Stimulated activated CD4-positive, alpha-beta T cell treated with anti-CD3 and anti-CD28 coated beads, TNF-alpha, amount 100 ng/mL, for 4 hours (primary cell): ENCODE data around the gene PARD6B.

Experiments used
- DNase-seq, 3 experiments: peaks; one replicate each; pipeline ENCODE4 v3.0.0-alpha.2; 2020; ENCODE audit warnings: low read depth in 3 of 3

Gene PARD6B

DNA sequence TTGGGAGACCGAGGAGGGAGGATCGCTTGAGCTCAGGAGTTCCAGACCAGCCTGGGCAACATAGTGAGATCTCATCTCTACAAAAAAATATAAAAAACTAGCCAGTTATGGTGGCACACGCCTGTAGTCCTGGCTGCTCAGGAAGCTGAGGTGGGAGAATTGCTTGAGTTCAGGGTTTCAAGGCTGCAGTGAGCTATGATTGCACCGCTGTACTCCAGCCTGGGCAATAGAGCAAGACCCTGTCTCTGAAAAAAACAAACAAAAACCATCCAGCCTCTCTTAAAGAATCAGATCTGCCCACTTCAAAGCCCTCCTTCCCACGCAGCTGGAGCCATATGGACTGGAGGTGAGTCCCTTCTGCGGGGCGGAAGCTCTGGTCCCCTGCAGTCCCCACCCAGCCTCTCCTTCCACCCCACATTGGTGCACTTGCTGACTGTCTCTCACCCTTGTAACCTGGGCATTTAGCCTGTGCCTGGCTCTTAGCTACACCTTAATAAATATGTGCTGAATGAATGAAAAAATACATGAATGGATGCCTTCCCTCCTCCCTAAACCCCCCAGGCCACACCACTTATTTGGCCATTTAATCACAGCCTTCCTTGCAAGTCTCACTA is 7.2 kb upstream of the PARD6B start:
- DNase-seq, result no peak

DNA sequence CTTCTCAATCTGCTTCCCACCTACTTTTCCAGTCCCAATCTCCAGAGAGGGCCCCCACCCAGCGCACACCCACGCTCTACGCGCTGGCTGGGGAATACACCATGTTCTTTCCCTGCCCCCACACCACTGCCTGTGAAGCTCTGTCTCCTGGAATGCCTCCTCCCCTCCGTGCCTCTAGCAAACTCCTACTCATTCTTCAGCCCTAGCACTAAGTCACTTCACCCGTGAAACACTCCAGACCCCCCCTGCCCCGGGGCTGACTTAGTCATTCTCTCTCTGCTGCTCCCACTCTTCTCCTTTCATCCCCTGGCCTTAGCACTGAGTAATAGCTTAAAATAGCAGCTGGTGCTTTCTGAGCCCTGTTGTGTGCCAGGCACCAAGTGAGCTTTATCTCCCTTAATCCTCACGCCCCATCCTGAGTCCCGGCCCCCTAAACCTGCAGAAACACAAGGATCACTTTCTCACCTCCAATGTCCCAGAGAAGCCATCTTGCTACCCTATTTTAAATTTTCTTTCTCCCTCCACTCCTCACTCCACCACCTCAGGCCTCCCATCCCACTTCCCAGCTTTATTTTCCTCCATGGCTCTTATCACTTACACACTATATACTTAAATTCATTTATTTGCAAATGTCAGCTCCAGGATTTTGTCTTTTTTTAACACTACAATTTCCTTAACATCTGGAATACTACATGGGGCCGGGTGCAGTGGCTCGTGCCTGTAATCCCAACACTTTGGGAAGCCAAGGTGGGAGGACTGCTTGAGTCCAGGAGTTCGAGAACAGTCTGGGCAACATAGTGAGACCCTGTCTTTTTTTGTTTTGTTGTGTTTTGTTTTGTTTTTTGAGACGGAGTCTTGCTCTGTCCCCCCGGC is 6.3 kb upstream of the PARD6B start:
- peak; percentile 57 to 71 (median 60) for DNase-seq

DNA sequence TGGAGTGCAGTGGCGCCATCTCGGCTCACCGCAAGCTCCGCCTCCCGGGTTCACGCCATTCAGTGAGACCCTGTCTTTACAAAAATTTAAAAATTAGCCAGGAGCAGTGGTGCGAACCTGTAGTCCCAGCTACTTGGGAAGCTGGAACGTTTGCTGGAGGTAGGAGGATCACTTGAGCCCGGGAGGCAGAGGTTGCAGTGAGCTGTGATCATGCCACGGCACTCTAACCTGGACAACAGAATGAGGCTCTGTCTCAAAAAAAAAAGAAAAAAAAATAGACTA is 5.7 kb upstream of the PARD6B start:
- no peak for DNase-seq

DNA sequence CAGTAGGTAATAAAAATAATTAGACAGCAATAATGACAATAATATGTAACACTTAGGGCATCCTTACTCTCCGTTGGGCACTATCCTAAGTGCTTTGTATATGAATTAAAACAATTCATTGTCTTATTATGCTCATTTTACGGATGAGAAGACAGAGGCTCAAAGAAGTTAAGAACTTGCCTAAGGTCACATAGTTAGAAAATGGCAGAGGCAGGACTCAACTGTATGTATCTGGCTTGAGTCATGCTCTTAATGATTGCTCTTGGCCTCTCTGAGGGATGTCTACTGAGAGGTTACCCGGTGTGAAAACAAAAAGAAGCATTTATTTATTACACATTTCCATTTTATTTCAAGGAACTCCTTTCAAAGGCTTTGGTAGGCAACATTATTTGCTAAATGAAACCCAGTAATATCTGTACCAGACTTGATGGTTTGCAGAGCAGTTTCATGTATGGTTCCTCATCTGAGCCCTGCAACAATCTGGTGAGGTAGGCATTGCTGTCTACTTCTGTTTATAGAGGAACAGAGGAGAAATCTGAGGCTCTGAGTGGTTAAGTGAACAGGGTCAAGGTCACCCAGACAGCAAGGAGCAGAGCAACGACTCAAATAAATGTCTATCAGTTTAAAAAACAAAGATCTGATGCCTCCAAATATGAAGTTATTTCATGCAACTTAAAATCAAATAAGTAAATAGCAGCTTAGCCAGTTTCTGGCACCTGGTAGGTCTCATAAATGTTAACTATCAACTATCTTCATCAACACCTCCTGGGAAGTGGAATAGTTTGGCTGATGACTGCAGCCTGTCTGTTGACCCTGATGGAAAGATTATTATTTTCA is 4.2 kb upstream of the PARD6B start:
- no peak for DNase-seq

DNA sequence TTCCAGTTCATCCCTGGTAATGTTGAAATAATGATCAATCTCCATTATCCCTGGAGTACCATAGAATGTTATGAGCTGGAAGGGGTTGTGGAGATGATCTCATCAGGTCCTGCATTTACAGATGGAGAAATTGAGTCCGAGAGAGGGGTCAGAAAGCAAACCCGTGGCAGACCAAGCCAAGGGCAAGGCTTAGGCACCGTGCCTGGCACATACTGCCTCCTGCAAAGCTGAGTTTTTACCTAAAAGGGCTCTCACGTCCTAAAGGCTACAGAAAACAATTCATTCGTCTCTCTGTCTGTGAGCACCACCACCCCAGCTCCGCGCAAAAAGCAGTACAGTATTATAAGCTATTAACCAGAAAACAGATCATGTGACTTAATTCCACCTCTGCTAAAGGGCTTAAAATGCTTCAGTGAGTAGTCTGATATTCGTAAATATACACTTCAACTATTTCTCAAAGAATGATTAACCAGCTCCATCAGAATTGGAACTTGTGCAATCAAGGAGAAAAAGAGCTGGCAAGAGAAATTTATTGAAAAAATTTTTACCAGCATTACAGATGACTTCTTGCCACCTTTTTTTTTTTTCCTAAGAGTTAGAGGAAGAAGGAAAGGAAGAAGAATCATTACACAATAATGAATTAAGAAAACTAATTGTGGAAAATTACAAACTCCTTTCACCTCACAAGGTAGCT is 3.4 kb upstream of the PARD6B start:
- no peak for DNase-seq

DNA sequence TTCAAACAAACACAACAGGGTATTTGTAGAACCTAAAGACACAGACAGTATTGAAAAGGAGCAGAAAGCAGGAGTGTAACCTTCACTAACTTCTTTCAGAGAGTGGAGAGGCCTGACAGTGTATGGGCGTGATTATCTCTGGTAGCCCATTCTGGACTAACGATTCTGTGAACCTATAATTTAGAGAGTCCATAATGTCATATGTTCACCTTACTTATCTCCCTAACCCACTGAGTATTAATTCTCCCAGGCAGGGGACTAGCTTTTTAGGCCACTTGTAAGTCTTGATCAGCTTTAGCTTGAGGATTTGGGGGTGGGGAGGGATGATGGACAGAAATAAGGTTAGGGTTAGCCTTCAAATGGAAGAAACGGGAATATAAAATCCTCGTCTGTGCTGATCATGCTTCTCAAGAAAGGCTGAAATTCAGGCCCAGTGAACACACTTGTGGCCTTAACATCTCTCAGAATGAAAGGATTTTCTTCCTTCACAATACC is 2.8 kb upstream of the PARD6B start:
- DNase-seq, result no peak

DNA sequence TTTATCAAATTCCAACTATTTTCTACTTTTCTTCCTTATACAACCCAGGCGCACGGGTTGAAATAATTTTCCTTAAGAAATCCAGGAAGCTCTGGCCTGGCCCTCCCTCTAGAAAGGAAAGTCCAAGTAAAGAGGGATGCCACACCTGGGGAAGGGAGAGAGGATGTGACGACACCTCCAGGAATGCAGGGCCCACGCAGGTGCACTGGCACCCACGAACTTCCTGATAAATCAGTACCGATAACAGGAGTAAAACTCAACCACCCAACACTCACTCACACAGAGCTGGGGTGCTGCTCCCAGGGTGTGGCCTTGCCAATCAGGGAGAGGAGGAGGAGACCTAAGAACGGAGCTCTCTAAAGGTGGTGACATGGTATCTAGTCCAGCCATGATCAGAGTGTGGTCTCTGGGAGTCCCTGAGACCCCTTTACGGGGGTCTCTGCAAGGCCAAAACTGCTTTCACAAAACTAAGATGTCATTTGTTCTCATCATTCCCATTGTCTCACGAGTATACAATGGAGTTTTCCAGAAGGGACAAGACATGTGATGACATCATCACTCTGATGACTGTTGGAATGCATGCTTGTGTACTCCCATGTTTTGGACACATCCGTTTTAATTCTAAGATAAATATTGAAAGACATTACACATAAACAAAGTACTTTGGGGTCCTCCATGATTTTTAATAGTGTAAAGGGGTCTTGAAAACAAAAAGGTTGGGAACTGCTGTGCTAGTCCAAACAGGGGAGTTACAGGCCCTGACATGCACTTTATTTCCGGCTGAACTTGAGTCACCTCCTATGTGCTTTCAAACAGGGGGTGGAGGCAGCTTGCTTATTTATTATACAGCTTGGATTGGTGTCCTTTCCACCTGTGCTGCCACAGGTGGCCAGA is 2.2 kb upstream of the PARD6B start:
- DNase-seq, result no peak

DNA sequence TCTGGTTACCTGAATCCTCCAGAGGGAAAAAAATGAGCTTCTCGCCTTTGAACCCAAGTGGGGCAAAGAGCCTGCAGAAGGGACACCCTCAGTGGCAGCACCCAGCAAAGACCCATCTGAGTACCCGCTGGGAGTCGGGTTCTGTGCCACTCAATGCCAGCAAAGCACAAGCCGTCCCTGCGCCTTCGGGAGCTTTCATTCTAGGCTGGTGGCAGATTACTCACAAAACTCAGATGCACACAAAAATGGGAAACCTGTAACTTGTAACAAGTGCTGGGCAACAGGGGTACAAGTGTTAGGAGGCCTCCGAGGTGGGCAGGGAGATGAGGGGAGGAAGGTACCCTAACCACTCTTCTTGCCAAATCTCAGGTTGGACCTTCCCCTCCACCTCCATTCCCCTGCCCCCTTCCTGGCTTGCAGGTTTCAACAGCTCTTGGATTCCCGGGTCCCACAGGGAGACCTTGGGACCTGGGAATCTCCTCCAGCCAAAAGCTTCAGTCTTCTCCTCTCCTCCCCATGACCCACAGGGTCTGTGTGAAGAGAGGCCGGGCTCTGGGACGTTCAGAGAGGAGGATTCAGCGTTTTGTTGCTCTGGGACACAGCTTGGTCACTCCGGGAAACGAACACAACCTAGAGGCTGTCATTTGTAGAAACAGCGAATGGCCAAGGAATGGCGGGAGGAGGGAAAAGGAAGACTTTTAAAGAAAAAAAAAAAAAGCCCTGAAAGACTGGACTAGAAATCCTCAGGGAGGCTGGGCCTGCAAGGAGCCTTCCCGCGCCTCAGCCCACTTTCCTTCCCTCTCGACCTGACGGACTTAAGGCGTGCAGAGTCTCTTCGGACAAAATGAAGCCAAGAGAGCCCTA is 1.2 kb upstream of the PARD6B start:
- DNase-seq, result no peak

DNA sequence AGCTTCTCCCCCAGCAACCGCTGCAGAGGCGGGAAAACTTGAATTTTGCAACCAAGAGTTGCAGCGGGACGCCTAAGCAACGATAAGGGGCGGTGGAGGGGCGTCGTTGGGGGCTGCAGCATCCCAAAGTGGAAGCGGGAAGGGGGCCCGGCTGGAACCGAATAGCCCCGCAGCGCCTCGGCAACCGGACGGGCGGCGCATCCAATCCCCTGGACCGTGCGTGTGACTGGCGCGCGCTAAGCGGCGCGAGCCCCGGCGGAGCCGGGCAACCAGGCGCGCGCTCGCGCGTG is 670 bp upstream of the PARD6B start:
- DNase-seq, result no peak

DNA sequence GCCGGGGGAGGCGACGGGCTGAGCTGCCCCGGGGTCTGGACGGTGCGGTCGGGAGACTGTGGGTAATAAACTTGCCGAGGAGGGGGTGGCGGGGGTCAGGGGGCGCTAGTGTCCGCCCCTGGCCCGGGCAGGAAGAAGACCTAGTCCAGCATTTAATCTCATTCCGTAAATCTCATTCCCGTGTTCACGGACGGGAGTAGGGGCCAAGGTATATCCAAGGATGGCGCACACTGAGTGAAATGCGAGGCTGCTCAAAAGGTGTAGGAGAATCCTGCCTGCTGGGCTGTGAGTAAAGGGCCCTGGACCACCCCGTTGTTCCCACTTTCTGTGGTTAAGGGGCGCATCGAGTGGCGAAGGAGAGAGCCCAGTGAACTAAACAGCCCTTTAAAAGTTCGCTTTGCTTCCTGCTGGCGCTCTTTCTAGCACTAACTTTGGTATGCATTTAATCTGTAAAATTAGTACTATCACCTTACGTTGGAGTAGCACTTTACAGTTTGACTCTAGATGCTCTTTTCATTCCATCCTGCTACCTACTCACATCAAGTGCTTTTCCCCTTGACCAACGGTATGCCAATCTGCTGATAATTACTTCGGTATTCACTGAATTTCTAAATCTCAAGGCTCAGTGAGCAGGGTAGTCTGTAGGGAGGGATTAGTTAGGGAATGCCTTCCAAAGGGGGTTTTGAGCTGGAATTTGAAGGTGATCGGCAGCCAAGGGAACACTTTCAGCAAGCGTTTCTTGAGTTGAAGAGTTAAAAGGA is 730 bp downstream of the PARD6B start:
- DNase-seq, result no peak

DNA sequence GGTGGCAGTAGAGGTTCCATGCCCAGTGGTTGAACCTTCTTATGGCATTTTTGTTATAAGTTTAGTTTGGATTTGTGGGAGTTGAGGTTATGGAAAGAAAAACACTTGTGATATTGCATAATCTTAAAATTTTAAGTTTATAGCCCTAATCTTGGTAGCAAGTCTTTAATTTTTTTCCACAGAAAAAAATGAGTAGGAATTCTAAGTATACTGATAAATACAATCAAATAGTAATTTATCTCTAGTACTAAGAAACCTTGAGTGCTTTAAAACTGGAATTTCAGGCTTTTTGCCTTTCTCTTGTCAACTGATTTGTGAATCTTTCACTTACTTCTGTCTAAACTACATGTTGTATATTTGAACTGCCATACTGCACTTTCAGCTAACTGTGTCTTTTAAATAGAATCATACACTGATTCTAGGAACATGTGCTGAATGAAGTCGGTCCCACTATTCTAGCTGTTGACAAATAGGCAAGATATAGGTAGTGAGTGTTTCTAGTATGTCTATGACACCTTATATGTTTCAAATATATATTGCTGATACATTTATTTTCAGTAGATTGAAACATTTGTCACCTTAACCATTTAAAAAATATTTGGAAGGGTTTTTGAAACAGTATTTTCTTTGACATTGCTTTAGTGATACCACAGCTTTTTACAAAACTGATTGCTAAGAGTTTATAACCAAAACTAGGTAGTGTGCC is 2.4 kb downstream of the PARD6B start:
- DNase-seq, result no peak

DNA sequence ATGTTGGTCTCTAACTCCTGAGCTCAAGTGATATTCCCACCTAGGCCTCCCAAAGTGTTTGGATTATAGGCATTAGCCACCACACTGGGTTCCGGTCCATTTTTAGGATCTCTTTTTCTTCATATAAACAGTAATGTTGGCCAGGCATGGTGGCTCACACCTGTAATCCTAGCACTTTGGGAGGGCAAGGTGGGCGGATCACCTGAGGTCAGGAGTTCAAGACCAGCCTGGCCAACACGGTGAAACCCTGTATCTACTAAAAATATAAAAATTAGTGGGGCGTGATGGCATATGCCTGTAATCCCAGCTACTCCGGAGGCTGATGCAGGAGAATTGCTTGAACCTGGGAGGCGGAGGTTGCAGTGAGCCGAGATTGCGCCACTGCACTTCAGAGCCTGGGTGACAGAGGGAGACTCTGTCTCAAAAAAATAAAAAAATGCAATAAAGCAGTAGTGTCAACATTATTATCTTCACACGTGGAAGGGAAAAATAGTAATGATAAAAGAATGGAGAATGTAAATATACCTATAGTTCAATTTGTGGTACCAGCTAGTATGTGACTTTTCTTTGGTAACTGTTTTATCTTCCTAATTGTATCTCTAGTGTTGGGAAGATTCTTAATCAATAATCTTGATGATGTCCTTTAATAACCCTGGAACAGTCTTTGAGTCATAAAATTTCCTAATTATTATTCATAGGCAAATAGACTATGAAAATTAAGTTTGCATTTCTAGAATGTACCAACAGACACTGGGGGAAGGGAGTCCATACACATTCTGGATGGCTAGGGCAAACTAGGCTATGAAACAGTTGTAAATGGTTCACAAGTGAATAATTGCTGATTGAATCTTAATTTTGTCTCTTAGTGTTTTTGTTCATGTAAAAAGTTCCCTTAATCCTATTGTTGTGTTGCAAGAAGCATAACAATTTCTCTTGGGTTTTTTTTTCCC is 3.6 kb downstream of the PARD6B start:
- DNase-seq, result no peak

DNA sequence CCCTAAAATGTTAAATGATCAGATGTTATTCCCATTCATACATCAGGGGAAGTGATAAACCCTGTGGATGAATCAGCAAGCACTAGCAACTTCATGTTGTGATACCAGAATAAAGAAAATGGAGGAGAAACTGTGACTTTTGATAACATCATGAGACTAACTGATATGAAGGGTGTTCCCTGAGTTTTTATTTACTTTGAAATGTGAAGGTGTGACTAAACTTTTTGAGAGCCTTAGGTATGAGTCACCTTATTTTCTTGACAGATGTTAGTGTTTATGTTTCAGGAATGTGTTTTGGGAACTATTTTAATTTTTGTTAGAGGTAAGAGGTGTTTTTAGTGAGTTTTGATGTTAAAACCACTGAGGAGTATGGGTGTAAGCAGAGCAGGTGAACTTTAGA is 4.4 kb downstream of the PARD6B start:
- no peak for DNase-seq

DNA sequence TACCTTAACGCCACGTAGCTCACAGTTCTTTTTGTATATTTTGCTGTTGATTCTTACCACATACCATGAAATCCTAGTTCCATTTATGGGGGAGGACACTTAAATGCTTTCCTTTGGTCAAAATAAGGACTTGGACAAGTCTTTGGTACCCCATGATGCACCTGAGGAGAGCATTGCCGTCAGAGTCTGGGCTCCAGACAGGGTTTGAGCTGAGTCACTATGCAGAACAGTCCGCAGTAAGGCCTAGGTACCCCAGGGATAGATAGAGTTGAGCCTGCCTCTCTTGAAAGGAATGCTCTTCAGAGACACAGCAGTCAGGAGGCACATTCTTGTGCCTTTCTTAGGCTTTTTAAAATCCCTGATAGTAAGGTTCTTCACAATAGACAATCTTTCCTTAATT is 6.0 kb downstream of the PARD6B start:
- DNase-seq, result no peak

DNA sequence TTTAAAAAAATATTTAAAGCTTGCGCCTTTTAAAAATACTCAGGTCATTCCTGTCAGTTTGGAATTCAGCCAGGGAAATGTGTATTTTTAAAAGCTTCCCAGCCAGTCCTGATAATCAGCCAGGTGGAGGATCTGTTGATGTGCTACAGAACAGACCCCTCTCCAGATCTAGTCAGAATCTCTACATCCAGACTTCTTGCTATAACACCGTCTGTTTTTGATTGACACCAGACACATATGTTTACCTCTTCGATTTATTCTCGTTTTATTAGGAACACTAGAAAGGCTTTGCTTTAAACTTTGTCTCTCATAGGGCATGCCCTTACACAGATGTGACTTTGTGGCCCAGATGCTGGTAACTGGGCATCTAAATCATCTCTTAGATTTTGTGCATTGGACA is 11.7 kb downstream of the PARD6B start:
- no peak for DNase-seq

DNA sequence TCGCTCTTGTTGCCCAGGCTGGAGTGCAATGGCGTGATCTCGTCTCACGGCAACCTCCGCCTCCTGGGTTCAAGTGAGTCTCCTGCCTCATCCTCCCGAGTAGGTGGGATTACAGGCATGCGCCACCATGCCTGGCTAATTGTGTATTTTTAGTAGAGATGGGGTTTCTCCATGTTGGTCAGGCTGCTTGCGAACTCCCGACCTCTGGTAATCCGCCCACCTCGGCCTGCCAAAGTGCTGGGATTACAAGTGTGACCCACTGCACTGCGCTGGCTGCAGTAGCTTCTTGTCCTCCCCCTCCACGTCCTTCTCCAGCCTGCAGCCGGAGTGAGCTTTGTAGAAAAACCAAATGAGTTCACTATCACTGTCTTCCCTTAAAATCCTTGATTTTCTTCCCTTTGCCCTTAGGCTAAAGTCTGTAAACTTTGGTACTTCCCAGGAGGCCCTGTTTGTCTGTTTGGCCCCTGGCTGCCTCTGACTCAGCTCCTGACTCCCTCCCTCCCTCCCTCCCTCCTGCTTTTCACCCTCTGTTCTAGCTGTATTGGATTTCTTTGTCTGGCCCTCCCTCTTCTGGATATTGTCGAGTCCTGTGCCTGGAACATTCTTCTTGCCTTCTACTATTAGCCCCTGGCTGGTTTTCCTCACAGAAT is 12.9 kb downstream of the PARD6B start:
- no peak for DNase-seq

DNA sequence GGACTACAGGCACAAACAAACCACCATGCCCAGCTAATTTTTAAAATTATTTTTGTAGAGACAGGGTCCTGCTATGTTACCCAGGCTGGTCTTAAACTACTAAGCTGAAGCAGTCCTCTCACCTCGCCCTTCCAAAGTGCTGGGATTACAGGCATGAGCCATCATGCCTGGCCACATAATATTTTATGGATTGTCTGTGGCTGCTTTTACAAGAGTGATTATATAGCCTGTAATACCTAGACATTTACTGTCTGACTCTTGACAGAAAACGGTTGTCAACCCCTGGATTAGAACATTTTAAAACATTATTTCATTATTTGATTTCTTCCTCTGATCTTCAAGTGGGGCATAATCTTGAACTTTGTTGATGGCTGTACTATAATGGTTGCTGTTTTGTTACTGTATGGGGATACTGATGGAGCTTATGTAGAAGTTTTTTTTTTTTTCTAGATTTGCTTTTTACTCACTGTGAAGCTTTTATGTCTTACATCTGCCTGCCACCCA is 14.3 kb downstream of the PARD6B start:
- no peak for DNase-seq
